Nucleus accumbens (tissue), 56 donors: ENCODE measurements around the gene RPL28.
A peak's percentile ranks its signal among the peaks of the same experiment; 100 is the strongest.

ENCODE experiments used
- DNase-seq, 56 donors: peaks; one replicate each; lab custom pipeline; 2025; lab: John Stamatoyannopoulos, UW

The RPL28 gene

GRCh38 chr19:55370305-55370988 lies 15.3 kb upstream of the RPL28 start, which contains the start of gene IL11:
Gene IL11 (minus strand): TSS chr19:55370463. CDS start chr19:55370310, 153 bp downstream.
- DNase-seq = no peak

- DNase-seq = no peak
These were observed 13.2 kb upstream of the RPL28 start for GRCh38 chr19:55372316-55373081.

- no peak for DNase-seq
These were observed 12.3 kb upstream of the RPL28 start for GRCh38 chr19:55373306-55373992.

GRCh38 chr19:55373993-55374757 lies 11.6 kb upstream of the RPL28 start:
- DNase-seq = no peak

GRCh38 chr19:55376241-55376933 lies 9.3 kb upstream of the RPL28 start, which contains the start of gene TMEM190:
Gene TMEM190 (plus strand): TSS chr19:55376826. CDS start chr19:55376854, 28 bp downstream.
- no peak for DNase-seq

GRCh38 chr19:55377356-55378131 lies 8.2 kb upstream of the RPL28 start:
- no peak for DNase-seq

DNA sequence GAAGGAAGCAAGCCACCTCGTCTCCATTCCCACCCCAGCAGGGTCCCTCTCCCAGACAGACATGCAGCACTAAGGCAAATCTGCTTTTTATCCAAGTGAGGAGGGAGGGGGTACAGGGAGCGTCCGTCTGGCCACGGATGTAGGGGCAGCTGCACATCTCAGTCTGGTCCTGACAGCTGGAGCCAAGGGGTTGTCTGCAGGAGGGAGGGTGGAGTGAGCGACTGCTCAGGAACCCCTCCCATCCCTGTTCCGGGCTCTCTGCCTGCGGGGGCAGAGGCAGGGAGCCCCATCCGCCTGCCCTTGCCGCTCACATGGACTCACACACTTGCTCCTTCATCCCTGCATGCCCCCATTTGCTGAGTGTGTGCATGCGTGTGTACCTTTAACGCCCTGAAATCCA lies 6.6 kb upstream of the RPL28 start:
- no peak for DNase-seq

- no peak for DNase-seq
These were observed 3.7 kb upstream of the RPL28 start for GRCh38 chr19:55382013-55382412.

GRCh38 chr19:55382522-55383054 lies 3.1 kb upstream of the RPL28 start:
- no peak for DNase-seq

DNA sequence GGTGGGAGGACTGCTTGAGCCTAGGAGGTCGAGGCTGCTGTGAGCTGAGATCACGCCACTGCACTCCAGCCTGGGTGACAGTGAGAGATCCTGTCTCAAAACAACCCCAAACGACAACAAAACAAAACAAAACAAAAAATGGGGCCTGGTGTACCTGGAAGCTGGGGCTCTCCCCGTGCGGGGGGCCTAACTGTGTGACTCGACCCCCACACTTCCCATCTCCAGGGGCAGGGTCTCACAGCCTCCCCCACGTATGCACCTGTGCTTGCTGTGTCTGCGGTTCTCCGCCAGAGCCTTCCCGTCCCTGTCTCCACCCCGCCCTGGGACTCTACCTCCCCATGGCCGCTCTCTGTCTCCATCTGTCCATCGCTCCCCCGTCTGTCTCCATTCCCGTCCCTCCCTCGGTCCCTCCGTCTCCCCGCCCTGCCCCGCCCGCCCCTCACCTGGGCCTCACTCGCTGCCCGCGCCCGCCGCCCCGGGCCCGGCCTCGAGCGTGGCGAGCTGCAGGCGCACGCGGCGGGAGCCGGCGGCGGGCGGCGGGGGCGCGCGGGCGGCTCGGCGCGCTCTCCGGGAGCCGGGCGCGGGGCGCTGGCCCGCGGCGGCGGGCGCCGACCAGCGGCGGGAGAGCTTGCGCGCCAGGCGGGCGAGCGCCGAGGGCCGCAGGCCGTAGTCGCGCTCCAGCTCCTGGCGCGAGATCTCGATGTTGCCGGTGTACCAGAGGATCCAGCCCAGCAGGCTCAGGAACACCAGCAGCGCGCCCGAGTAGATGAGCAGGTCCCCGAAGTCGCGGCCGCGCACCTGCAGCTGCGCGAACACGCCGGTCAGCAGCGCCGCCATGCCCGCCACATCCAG lies 2.2 kb upstream of the RPL28 start:
- DNase-seq = peak in 36 of 56 donors; percentile 9 to 58 (median 33)

DNA sequence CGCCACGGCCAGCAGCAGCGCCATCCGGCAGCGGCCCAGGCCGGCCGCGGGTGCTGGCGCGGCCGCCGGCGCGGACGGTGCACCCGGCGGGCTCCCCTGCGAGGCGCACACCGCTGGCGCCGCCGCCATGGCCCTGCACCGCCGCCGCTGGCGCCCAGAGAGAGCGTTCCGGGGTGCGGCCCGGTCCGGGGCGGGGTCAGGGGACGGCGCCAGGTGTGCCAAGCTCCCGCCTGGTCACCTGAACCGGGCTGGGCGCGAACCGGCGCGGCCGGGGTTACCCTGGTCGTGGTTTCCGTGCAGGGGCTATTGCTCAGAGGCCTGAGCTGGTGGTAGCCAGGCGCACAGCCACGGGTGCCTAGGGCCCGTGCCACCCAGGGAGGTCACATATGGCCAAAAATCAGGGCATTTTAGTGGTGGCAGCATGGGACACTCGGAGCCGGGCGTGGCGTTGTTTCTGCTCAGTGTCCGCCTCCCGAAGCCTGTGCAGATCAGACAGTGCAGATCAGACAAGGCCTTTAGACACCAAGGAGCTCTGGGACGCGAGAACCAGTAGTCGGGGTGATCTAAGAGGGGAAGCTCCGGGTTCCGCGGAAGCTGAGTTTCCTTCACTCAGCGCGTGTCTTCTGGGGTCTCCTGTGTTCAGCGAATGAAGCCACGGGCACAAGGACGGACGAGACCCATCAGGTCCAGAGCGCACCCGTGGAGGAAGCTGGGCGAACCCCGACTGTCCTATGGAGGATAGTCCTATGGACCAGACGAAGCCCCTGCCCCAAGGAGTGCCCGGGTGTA lies 1.4 kb upstream of the RPL28 start, which contains the start of gene TMEM238:
Gene TMEM238 (minus strand): TSS at position 162 of the 789 bp plus-strand sequence. CDS start 33 bp downstream, at position 129.
- peak in 20 of 56 donors; percentile 8 to 58 (median 41) for DNase-seq

DNA sequence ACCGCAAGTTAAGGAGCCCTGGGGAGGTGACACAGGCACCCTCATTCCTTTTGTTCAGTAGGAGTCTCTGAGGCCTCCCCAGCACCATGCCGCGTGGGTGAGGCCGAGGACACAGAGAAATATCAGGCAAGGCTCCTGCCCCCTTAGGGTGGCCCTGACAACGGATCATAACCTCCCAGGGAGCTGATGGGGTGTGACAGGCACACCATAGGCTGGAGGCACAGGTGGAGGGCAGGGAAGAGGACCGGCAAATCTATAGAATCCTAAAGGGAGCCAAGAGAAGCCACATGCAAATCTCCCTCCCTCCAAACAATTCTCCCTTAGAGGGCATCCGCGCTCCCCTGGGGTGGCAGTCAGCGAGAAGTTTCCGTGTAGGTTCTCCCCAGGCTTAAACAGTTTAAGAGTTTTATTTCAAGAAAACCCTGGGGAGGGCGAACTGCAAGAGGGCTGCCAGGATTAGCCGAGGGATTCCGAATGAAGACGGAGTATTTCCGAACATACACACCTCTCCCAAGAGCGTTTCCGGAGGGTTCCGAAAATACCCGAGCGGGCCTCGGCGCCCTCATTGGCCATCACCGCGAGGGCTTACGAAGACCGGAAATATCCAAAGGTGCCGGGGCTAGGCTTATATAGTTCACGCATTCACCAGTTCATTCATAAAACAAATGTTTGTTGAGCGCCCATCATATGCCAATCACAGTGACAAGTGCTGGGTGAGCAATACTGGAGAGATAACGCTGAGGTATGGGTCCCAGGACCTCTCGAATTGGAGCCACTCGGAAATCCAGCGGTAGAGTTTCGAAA lies 610 bp upstream of the RPL28 start:
- peak in 55 of 56 donors; percentile 27 to 98 (median 90) for DNase-seq

DNA sequence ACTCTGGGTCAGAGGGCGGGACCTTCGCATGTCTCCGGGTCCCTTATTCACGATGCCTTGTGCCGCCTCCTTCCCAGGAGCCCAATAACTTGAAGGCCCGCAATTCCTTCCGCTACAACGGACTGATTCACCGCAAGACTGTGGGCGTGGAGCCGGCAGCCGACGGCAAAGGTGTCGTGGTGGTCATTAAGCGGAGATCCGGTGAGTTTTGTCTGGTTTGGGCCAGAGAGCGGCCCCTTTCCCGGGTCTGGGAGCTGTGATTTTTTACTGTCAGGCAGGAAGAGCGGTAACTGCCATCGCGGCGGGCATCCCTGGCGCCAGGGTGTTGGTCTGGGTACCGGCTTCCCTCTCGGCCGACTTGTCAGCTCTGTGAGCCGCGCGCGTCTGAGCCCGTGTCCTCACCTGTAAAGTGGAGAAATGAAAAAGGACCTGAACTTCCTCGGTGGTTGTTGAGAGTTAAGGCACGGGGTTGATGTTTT lies 800 bp downstream of the RPL28 start:
- DNase-seq = no peak

DNA sequence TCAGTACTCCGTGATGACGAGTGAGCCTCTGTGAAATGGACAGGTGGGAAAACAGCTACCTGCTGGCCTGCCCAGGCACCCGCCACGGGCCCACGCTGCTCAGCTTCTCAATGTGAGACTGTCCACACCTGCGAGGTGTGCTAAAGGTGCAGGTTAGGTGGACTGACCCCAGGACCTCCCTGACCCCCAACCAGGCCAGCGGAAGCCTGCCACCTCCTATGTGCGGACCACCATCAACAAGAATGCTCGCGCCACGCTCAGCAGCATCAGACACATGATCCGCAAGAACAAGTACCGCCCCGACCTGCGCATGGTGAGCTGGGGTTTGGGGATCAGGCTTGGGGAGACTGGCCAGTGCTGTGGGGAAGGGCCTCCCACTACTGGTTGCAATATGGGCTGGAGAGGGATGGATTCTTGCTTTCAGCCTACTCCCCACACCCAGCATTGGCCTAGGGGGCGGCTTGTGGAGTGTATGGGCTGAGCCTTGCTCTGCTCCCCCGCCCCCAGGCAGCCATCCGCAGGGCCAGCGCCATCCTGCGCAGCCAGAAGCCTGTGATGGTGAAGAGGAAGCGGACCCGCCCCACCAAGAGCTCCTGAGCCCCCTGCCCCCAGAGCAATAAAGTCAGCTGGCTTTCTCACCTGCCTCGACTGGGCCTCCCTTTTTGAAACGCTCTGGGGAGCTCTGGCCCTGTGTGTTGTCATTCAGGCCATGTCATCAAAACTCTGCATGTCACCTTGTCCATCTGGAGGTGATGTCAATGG lies 2.2 kb downstream of the RPL28 start:
- no peak for DNase-seq
